HG02588 (cell line): Measurements from ENCODE around the gene MAPK1.
"Not testable (repeated sequence)": the region's sequence is repeated elsewhere in the genome, so short reads cannot be mapped to it uniquely, and the experiment has no call there.

Source experiments
- ATAC-seq: cut with Tn5 transposase; IDR thresholded peaks from one replicate; pipeline ENCODE4 v1.9.1; 2021; ENCODE audit warnings: mild to moderate bottlenecking, moderate library complexity; ENCODE audit not compliant: unreplicated experiment

Gene MAPK1

DNA sequence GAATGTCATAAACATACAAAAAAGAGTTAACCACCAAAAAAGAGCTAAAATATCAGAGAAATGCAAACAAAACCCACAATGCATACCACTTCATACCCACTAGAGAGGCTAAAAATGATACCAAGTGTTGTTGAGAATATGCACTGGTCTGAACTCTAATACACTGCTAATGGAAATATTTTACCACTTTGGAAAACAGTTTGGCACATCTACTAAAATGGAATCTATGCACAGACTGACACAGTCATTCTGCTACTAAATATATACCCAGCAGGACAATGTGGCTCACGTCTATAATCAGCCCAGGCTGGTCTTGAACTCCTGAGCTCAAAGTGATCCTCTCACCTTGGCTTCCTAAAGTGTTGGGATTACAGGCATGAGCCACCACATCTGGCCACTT is 18.0 kb downstream of the MAPK1 start:
- ATAC-seq = no peak

DNA sequence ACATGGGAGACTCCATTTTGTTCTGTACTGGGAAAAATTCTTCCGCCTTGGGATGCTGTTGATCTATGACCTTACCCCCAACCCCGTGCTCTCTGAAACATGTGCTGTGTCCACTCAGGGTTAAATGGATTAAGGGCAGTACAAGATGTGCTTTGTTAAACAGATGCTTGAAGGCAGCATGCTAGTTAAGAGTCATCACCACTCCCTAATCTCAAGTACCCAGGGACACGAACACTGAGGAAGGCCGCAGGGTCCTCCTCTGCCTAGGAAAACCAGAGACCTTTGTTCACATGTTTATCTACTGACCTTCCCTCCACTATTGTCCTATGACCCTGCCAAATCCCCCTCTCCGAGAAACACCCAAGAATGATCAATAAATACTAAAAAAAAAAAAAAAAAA is 19.4 kb downstream of the MAPK1 start:
- not testable (repeated sequence) for ATAC-seq

DNA sequence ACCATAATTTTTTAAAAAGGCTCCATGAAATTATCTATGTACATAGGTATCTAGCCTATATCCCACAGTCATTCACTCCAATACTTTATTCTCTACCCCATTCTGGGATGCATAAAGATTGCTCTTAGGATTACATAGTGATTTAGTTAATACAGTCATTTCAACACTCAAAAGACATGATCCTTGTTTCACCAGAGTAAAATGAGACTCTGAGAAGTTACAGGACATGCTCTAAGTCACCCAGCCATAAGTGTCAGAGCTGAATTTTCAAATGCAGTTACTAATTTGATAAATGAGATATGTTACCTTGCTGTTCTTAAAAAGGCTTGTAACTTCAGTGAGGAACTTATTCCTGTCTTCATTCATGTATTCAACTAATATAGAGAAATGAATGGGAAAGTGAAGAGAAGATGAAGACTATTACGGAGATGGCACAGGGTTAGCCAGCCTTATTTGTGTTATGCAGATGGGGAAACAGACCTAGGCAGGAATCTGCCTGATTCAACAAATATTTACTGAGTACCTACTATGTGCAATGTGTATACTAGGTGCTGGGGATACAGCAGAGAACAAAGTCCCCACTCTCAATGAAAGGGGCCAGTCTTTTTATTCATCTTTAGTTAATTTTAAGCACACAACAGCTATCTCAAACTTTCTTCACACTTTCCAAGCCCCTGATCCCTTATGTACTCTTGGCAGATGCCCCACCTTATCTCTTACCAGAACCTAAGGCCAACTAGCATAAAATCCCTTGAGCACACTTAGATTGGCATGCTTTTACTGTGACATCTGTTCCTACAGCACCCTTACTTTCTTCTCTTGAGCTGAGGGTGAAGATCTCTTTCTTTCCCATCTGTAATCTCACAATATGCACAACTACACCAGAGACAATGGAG is 21.6 kb downstream of the MAPK1 start:
- ATAC-seq = no peak

DNA sequence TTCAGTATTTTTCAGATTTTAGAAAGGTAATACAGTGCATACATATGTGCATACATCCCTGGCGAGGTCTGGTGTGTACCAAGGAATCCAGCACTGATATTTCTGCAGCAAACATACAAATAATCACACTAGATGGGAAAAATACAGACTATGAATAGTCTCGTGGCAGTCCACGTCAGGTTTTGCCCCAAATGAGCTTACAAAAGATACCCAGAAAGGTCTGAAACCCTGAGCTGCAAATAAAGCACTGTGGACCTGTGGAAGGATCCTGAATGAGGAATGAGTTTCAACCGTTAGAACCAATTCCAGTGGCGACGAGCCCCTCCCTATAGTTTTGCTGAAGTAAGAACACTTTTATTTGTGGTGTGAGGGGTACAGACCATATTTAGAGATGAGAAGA is 24.5 kb downstream of the MAPK1 start:
- ATAC-seq = no peak

DNA sequence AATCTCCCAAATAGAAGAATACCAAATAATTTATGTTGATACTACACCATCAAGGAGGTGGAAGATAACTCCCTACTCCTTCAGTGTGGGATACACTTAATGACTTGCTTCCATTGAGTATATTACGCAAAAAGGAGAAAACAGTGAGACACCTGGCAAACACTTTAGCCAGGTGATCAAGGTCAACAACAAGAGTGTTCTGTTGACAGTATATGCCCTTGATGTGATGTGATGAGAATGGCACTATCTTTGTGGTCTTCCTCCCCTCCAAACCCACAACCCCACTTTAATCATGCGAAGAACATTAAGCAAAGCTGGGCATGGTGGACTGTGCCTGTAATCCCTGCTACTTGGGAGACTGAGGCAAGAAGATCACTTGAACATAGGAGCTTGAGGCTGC is 26.0 kb downstream of the MAPK1 start:
- ATAC-seq = no peak

DNA sequence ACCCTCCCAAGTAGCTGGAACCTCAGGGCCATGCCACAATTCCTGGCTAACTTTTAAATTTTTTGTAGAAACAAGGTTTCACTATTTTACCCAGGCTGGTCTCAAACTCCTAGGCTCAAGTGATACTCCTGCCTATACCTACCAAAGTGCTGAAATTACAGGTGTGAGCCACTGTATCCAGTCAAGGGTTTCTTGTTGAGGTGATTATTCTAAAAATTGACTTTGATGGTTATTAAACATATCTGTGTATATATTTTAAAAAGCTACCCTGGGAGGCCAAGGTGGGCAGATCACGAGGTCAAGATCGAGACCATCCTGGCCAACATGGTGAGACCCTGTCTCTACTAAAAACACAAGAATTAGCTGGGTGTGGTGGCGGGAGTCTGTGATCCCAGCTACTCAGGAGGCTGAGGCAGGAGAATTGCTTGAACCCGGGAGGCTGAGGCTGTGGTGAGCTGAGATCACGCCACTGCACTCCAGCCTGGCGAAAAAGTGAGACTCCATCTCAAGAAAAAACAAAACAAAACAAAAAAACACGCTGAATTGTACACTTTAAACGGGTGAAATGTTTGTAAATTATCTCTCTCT is 27.1 kb downstream of the MAPK1 start:
- no peak for ATAC-seq

DNA sequence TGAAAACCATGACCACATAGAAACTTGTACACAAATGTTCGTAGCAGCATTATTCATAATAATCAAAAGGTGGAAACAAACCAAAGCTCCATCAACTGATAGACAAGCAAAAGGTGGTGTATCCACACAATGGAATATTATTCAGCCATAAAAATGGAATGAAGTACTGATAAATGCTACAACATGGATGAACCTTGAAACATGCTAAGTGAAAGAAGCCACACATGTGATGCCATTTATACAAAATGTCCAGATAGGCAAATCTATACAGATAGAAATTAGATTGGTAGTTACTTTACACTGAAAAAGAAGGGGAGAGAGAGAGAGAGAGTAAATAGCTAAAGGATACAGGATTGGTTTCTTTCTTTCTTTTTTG is 27.7 kb downstream of the MAPK1 start:
- no peak for ATAC-seq

DNA sequence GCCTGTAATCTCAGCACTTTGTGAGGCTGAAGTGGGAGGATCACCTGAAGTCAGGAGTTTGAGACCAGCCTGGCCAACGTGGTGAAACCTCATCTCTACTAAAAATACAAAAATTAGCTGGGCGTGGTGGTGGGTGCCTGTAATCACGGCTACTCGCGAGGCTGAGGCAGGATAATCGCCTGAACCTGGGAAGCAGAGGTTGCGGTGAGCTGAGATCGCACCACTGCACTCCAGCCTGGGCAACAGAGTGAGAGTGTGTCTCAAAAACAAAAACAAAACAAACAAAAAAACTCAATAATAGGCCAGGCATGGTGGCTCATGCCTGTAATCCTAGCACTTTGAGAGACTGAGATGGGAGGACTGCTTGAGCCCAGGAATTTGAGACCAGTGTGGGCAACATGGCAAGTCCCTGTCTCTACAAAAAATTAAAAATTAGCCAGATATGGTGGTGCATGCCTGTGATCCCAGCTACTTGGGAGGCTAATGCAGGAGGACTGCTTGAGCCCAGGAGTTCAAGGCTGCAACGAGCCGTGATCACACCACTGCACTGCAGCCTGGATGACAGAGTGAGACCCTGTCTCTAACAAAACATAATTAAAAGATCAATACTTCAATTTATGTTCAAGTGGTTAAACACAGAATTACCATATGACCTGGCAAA is 28.2 kb downstream of the MAPK1 start:
- ATAC-seq = not testable (repeated sequence)

DNA sequence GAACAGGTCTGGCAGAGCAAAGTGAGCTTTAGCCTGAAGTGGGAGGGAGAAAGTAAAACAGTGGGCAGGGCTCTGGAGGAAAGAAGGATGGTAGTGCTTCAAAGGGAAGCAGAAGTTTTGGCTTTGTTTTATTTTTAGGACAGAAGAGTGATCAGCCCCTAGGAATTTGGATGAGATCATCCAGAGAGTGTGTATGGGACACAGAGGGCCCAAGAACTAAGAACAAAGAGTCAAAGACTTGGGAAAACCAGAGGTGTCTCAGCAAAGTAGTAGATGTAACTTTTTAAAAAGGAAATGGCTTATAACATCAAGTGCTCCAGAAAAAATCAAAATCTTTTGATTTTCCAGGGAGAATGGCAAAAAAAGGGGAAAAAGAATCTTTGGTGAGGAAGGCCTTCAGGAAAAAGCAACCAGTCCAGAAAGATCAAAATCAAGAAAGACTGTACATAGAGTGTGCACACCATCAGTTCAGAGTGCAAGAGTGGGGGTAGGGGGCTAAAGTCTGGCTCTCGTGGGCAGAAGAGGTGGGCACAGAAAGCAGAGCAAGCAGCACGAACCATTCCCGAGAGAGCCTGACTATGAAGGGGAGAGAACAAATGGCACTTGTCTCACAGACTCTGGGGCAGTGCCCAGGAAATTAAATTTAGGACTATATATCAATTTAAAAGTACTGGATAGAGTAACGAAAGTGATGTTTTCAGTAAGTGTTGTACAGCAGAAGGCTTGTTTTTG is 30.0 kb downstream of the MAPK1 start:
- ATAC-seq = no peak

DNA sequence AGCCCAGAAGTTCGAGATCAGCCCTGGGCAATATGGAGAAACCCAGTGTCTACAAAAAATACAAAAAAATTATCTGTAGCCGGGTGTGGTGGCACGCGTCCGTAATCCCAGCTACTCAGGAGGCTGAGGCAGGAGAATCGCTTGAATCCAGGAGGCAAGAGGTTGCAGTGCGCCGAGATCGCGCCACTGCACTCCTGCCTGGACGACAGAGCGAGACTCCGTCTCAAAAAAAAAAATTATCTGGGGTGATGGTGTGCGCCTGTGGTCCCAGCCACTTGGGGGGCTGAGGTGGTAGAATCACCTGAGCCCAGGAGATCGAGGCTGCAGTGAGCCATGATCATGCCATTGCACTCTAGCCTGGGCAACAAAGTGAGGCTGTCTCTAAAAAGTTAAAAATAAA is 31.0 kb downstream of the MAPK1 start:
- not testable (repeated sequence) for ATAC-seq

DNA sequence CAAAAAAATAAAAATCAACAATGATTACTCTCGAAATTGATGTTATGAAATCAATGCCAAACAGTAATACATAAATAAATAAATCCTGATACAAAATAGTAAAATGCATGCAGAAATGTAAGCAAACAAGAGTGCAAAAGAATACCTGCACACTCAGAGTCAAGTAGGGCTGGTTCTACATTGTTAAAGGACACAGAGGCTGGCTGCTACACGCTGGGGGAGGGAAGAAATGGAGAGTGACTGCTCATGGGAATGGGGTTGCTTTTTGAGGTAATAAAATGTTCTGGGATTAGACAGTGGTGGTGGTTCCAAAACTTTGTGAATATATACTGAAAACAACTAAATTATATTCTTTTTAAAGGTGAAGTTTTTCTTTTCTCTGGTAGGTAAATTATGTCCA is 32.1 kb downstream of the MAPK1 start:
- ATAC-seq = no peak

DNA sequence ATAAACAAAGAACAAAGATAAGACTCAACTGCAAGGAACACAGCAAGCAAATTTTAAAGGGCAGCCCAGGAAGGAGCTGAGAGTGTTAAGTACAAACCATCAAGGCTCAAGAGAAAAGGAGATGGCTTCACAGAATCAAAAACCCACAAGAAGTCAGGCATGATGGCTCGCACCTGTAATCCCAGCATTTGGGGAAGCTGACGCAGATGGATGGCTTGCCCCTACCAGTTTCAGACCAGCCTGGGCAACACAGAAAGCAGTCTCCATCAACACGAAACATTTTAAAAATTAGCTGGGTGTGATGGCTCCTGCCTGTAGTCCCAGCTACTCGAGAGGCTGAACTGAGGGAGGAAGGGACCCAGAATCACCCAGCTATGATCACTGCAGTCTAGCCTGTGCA is 32.6 kb downstream of the MAPK1 start:
- ATAC-seq = no peak

DNA sequence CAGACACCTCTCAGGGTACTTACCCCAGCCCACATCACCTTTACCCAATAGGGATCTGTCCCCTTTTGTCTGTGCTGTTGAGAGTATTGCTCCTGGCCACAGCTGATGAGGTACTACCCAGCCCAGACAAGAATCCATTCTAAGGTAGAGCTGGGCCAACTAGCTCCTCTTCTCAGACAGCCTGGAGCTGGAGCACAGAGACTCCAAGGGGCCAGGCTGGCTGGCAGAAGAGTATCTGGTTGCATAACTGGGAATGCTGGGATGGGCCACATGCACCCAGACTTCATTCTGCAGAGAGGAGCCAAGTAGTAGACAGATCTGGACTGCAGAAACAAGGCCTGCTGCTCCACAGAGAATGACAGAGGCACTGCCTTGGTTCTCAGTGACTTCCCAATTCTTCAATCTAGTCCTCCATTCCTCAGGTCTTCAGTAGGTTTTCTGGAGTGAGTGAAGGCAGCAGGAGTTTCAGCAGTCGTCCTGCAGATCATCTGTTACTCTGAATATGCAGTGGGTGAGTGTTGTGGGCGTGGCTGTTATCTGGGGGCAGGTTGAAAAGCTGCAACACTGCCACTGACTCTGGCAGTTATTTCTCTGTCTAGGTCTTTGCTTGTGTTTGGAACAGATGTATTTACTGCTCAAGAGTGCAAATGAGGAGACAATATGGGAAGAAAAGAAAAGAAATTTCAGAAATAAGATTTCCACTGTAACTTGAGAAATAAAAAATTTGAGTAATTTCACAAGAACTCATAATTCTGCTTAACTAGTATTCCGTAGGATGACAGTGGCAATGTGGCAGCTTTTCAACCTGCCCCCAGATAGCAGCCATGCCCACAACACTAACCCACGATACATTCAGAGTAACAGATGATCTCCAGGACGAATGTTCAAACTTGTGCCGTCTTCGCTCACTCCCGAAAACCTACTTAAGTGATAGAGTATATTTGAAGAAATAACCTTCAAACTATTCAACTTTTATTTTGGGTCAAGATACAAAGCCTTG is 34.9 kb downstream of the MAPK1 start:
- no peak for ATAC-seq

DNA sequence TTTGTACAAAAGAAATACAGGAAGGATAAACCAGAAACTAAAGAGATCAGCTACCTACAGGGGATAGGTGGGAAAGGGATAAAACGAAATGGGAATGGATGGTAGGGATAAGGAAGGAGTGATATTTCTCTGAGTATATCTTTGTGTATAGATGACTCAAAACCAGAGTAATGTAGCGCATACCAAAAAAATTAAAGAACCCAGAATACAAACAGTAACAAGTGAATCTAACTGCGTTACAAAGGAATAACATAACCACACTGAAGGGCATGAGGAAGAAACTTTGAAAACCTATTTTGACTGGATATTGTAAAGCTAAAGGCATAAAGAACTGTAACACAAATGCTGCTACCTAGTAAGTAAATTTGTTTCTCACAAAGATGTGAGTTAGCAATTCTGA is 37.9 kb downstream of the MAPK1 start:
- ATAC-seq = no peak

DNA sequence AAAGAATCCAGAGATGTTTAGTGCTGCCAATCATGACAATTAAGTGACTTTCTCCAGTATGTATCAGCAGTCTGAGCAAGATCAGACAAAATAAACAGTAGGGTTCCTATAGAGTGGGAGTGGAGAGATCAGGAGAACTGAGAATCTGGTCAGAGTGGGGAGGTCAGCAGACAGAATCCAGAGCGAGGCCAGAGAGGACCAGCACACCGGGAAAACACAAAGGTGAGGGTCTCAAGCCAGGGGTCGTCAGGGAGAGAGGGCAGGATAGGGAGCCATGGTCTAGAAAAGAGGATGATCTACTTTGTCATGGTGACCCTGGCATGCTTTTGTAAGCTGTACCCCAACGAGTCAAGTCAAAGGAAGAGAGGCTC is 39.2 kb downstream of the MAPK1 start:
- ATAC-seq = no peak

DNA sequence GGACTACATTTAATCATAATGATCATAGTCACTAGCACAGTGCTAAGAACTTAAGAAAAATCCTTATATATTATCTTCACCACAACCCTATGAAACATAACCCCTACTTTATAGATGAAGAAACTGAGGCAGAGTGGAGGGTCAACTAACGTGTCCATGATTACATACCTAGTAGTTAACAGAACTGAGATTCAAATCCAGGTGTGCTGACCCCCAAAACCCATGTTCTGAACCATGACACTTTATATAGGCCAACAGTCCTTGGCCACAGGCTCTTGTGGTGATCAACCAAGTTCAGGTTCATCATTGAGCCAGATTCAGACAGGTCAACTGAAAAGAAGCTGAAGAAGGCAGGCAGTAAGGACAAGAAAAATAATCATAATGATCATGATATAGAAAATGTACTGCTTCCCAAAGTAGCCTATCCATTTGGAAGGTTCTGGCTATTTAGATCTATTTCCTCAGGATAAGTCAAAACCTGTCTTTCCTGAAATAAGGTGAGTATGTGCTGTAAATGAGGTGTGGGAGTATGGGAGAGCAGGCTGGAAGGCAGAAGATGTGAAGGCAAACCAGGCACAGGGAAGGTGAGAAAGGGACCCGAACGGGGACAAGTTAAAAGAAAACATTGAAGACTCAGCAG is 39.7 kb downstream of the MAPK1 start:
- no peak for ATAC-seq

DNA sequence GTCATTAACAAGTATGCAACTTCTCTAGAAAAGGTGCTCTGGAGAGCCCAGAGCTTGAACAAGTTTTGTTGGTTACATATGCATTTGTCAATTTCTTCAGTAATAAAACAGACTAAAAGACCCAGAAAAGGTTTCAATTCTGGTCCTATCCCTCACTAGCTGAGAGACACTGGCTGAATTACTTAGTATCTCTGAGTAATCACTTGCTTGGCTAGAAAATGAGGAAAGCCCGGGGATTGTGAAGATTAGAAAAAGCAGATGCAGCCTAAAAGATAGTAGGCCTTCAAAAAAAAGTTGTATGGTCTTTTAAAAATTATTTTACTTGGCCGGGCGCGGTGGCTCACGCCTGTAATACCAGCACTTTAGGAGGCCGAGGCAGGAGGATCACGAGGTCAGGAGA is 41.2 kb downstream of the MAPK1 start:
- no peak for ATAC-seq

DNA sequence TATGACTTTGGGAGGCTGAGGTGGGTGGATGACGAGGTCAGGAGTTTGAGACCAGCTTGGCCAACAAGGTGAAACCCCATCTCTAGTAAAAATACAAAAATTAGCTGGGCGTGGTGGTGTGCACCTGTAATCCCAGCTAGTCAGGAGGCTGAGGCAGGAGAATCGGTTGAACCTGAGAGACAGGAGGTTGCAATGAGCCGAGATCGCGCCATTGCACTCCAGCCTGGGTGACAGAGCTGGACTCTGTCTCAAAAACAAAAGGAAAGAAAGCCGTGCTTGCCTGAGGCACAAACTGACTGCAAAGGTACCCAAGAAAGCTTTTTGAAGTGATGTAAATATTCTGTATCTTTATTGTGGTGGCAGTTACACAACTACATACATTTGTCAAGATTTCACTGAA is 42.5 kb downstream of the MAPK1 start:
- not testable (repeated sequence) for ATAC-seq

DNA sequence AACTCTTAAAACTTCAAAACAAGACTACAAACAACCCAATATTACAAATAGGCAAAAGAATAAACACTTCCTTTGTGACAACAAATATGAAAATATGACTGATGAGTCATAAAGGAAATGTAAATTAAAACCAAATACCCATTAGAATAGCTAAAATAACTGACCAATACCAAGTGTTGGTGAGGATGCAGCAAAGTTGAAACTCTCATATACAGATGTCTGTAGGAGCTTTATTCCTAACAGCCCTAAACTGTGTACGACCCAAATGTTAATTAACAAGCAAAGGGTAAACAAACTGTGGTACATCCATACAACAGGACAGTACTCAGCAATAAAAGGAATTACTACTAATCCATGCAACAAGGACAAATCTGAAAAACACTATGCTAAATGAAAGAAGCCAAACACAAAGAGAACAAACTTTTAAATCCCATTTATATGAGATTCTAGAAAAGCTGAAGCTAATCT is 43.0 kb downstream of the MAPK1 start:
- no peak for ATAC-seq
